Measurements from ENCODE around the gene CRADD. TPM values are rescaled to one million over a fixed set of nuclear protein-coding genes. Genes with fewer than 3 reads are reported as not detected.

The CRADD gene
- total RNA-seq, 1 donor from 2014 or later, result 17.1 TPM

DNA sequence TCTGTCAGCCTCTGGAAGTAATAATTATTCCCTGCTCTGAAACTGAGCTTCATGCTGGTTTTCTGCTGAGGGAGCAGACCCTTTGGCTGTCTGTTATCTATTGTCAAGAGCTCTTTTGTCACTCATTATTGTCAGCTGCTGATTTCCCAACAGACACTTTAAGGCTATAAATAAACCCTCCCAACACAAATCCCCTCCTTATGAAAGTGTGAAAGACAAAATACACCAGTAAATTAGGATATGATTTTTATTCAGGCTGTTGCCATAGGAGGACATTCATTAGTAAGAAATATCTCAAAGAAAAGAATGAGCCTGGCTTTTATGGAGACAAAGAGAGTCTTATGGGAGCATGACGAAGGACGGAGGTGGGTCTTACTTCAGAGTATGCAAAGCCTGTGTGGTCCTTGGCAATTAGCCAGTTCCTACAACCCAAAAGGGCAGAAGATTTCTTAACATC lies 180.8 kb downstream of the CRADD start:
- Histone ChIP-seq H3K27ac (no peak overlapping the region), H3K4me3 (no peak overlapping the region), H3K27me3 (no peaks in the 10 kb centered on the region), H3K4me1 (no peaks in the 10 kb centered on the region), H3K9me3 (no peaks in the 10 kb centered on the region), H3K36me3 (no peaks in the 10 kb centered on the region)
- no peak for ATAC-seq
- DNase-seq, result no peak
- TF ChIP-seq, protein P1, sequence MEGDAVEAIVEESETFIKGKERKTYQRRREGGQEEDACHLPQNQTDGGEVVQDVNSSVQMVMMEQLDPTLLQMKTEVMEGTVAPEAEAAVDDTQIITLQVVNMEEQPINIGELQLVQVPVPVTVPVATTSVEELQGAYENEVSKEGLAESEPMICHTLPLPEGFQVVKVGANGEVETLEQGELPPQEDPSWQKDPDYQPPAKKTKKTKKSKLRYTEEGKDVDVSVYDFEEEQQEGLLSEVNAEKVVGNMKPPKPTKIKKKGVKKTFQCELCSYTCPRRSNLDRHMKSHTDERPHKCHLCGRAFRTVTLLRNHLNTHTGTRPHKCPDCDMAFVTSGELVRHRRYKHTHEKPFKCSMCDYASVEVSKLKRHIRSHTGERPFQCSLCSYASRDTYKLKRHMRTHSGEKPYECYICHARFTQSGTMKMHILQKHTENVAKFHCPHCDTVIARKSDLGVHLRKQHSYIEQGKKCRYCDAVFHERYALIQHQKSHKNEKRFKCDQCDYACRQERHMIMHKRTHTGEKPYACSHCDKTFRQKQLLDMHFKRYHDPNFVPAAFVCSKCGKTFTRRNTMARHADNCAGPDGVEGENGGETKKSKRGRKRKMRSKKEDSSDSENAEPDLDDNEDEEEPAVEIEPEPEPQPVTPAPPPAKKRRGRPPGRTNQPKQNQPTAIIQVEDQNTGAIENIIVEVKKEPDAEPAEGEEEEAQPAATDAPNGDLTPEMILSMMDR (IDR thresholded peaks at IDR 0.05), result no peak
- intact Hi-C loops (cut with DNase I), result no loop called here

- DNase-seq (no peak), ATAC-seq (no peak)
- Histone ChIP-seq H3K27ac (no peak overlapping the region), H3K4me3 (no peak overlapping the region), H3K36me3 (no peaks in the 10 kb centered on the region), H3K27me3 (no peaks in the 10 kb centered on the region), H3K4me1 (no peaks in the 10 kb centered on the region), H3K9me3 (peaks cover 14% of the 10 kb centered on the region)
- TF ChIP-seq, protein P1 (IDR thresholded peaks at IDR 0.05), result no peak
- intact Hi-C loops (cut with DNase I), result no loop called here
Observed at GRCh38 chr12:93860668-93861373, 183.6 kb downstream of the CRADD start.

GRCh38 chr12:93862424-93862823 lies 185.2 kb downstream of the CRADD start:
- no peaks in the 10 kb centered on the region for H3K4me1 ChIP-seq
- H3K27me3 ChIP-seq, result no peaks in the 10 kb centered on the region
- intact Hi-C loops (cut with DNase I), result no loop called here

DNA sequence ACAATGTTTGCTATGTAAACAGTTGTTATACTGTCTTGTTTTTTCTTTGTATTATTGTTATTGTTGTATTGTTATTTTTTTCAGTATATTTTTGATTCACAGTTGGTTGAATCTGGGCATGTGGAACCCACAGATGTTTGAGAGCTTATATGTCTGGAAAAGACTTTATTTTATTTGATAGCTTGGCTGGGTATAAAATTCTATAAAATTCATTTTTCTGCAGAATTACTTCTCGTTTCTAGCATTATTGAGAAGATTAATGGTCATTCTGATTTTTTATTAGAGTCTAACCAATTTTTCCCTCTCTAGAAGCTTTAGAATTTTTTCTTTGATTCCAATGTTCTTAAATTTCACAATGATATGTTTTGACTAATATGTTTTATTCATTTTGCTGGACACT lies 188.6 kb downstream of the CRADD start:
- H3K27ac ChIP-seq, result no peak overlapping the region
- DNase-seq (no peak), ATAC-seq (no peak)
- no peaks in the 10 kb centered on the region for H3K4me1 ChIP-seq
- TF ChIP-seq, protein P1 (IDR thresholded peaks at IDR 0.05), result no peak
- no peaks in the 10 kb centered on the region for H3K27me3 ChIP-seq
- intact Hi-C loops (cut with DNase I), result no loop called here
- H3K36me3 ChIP-seq, result no peaks in the 10 kb centered on the region
- peaks cover 22% of the 10 kb centered on the region for H3K9me3 ChIP-seq
- H3K4me3 ChIP-seq, result no peak overlapping the region

More at GRCh38 chr12:93862424-93862823, 185.2 kb downstream of the CRADD start:
- Histone ChIP-seq H3K27ac (no peak overlapping the region), H3K4me3 (no peak overlapping the region), H3K36me3 (no peaks in the 10 kb centered on the region), H3K9me3 (peaks cover 22% of the 10 kb centered on the region)
- no peak for DNase-seq
- ATAC-seq, result no peak
- TF ChIP-seq, protein P1 (IDR thresholded peaks at IDR 0.05), result no peak

DNA sequence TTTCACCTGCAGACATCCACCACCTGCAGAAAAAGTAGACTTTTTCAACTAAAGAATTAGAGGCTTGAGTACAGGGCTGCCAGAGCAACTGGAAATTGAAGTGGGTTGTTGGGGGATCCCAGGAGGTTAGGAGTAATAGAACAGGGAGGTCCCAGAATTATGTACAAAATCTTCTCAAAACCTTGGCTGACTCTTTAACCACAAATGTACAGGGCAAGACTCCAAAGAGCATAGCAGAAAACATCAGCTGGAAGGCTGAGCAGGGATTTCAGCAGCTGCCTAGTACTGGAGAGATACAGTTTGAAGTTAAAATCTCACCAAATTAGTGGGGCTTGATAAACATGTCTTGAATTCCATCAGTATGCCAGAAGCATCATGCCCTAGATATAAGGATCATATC lies 191.6 kb downstream of the CRADD start:
- H3K27ac ChIP-seq, result no peak overlapping the region
- no peak for ATAC-seq

More for the DNA sequence above, 191.6 kb downstream of the CRADD start:
- Histone ChIP-seq H3K36me3 (no peaks in the 10 kb centered on the region), H3K4me1 (no peaks in the 10 kb centered on the region), H3K4me3 (no peak overlapping the region), H3K9me3 (peaks cover 25% of the 10 kb centered on the region), H3K27me3 (no peaks in the 10 kb centered on the region)
- intact Hi-C loops (cut with DNase I), result no loop called here
- TF ChIP-seq, protein P1 (IDR thresholded peaks at IDR 0.05), result no peak
- DNase-seq, result no peak

Measured in upper lobe of right lung (tissue), 1 donor.